Measurements from ENCODE around the gene UBTF.

DNA sequence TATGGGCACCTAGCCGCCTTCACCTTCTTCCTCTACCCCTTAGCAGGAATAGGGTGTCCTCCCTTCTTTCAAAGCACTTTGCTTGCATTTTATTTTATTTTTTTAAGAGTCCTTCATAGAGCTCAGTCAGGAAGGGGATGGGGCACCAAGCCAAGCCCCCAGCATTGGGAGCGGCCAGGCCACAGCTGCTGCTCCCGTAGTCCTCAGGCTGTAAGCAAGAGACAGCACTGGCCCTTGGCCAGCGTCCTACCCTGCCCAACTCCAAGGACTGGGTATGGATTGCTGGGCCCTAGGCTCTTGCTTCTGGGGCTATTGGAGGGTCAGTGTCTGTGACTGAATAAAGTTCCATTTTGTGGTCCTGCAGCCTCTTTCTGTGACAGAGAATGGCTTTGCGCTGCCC, 28.1 kb downstream of the UBTF start:
- TF ChIP-seq, protein P1, sequence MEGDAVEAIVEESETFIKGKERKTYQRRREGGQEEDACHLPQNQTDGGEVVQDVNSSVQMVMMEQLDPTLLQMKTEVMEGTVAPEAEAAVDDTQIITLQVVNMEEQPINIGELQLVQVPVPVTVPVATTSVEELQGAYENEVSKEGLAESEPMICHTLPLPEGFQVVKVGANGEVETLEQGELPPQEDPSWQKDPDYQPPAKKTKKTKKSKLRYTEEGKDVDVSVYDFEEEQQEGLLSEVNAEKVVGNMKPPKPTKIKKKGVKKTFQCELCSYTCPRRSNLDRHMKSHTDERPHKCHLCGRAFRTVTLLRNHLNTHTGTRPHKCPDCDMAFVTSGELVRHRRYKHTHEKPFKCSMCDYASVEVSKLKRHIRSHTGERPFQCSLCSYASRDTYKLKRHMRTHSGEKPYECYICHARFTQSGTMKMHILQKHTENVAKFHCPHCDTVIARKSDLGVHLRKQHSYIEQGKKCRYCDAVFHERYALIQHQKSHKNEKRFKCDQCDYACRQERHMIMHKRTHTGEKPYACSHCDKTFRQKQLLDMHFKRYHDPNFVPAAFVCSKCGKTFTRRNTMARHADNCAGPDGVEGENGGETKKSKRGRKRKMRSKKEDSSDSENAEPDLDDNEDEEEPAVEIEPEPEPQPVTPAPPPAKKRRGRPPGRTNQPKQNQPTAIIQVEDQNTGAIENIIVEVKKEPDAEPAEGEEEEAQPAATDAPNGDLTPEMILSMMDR (IDR thresholded peaks at IDR 0.05): no peak
- TF ChIP-seq POLR2A (IDR thresholded peaks at IDR 0.05) (no peak), EP300 (IDR thresholded peaks at IDR 0.05) (no peak)

Data from ovary (tissue), 3 donors.